Chondrocyte (in vitro differentiated cells): Measurements from ENCODE around the gene EDDM3A. TPM values are rescaled to one million over a fixed set of nuclear protein-coding genes. Genes with fewer than 3 reads are reported as not detected.
"Not testable (repeated sequence)": the region's sequence is repeated elsewhere in the genome, so short reads cannot be mapped to it uniquely, and the experiment has no call there.

Experiments
- DNase-seq: peaks from one replicate; pipeline ENCODE4 v3.0.0; 2021; ENCODE audit warnings: mixed read lengths, low spot score
- H3K27ac Mint-ChIP-seq: one replicate; pipeline ENCODE4 v1.8.0; 2021; ENCODE audit warnings: mild to moderate bottlenecking, moderate library complexity, mixed read lengths; ENCODE audit not compliant: unreplicated experiment
- H3K27me3 Mint-ChIP-seq: 2 replicates; pipeline ENCODE4 v1.8.0; 2021; ENCODE audit warnings: low read depth, mixed read lengths
- H3K36me3 Mint-ChIP-seq: 2 replicates; pipeline ENCODE4 v1.8.0; 2021; ENCODE audit warnings: low read depth, mixed read lengths
- H3K4me1 Mint-ChIP-seq: 2 replicates; pipeline ENCODE4 v1.8.0; 2021; ENCODE audit warnings: low read depth, mild to moderate bottlenecking, mixed read lengths
- H3K4me3 Mint-ChIP-seq: one replicate; pipeline ENCODE4 v1.8.0; 2021; ENCODE audit warnings: mild to moderate bottlenecking, moderate library complexity, mixed read lengths; ENCODE audit not compliant: unreplicated experiment
- H3K9me3 Mint-ChIP-seq: 2 replicates; pipeline ENCODE4 v1.8.0; 2021; ENCODE audit warnings: low read depth, mixed read lengths
- total RNA-seq: library from RNA; stranded (reverse); gene quantifications from 3 replicates; pipeline ENCODE4 v1.2.1, GENCODE V29; 2021
- TF ChIP-seq, protein P1 (sequence below): fragments of 200-600 bp; sonication (generic); IDR thresholded peaks from 2 replicates; pipeline ENCODE4 v1.5.0; 2021; ENCODE audit warnings: antibody characterized with exemption, mild to moderate bottlenecking, moderate library complexity

The EDDM3A gene
- total RNA-seq, 1 donor from 2014 or later: not detected

DNA sequence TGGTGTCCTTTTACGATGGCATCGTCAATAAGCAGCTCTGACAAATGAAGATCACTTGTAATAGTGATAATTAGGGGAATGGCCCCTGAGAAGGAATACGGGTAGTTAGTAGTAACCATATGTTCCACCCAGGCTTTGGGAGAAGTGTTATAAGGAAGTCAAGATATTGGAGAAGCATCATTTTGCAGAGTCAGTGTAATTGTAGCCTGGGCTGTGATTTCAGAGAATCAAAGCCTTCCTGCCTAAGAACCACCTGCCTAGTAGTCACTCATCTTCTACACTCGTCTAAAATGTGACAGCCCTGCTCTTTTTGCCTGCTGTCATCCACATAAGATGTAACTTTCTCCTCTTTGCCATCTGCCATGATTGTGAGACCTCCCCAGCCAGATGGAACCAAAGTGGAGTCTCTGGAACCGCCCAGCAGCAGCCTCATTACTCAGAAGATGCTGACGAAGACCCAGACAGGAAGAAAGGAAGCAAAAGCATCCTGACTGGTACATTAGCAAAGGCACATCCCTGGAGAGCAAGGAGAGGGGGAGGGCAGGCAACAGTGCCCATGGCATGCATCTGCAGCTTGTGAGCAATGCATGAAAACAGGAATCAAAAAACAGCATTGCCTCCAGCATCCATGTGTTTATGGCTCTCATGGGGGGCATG is 12.6 kb upstream of the EDDM3A start:
- peaks cover 4% of the 10 kb centered on the region for H3K27me3 Mint-ChIP-seq
- DNase-seq: no peak
- no peaks in the 10 kb centered on the region for H3K36me3 Mint-ChIP-seq
- no peak overlapping the region for H3K27ac Mint-ChIP-seq
- no peaks in the 10 kb centered on the region for H3K9me3 Mint-ChIP-seq
- H3K4me3 Mint-ChIP-seq: no peak overlapping the region
- TF ChIP-seq, protein P1, sequence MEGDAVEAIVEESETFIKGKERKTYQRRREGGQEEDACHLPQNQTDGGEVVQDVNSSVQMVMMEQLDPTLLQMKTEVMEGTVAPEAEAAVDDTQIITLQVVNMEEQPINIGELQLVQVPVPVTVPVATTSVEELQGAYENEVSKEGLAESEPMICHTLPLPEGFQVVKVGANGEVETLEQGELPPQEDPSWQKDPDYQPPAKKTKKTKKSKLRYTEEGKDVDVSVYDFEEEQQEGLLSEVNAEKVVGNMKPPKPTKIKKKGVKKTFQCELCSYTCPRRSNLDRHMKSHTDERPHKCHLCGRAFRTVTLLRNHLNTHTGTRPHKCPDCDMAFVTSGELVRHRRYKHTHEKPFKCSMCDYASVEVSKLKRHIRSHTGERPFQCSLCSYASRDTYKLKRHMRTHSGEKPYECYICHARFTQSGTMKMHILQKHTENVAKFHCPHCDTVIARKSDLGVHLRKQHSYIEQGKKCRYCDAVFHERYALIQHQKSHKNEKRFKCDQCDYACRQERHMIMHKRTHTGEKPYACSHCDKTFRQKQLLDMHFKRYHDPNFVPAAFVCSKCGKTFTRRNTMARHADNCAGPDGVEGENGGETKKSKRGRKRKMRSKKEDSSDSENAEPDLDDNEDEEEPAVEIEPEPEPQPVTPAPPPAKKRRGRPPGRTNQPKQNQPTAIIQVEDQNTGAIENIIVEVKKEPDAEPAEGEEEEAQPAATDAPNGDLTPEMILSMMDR: no peak
- no peaks in the 10 kb centered on the region for H3K4me1 Mint-ChIP-seq

DNA sequence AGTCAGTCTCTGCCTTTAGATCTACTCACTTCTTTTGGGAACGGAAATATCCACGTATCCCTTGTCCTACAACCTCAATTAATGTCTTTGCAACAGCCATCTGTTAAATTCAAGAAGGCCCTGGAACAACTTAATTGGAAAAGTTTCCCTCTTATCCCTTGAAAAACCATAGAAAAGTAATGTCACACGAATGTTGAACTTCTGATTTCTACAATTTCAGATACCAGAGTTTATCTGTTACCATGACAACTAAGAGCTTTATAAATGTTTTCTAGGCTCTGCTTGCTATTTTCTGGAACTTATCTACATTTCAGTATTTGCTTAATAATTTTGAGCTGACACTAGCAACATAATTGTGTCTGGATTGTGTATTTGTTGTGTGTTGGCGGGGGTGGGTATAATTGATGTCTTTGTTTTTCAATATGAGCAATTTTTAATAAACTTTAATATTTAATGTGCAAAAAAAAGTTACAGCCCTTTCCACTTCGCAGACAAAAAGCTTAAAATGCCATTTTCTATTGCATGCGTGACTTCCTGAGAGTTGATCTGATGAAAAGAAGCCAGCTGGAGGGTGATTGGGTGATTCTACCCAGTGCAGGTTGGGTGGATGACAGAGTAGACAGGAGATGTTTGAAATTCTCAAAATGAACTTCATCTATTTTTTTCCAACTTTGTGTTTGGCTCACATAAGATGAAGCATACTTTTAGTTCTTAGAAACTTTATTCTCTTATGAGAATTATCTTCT is 11.8 kb upstream of the EDDM3A start:
- Mint-ChIP-seq H3K9me3 (no peaks in the 10 kb centered on the region), H3K4me3 (no peak overlapping the region), H3K27me3 (peaks cover 4% of the 10 kb centered on the region), H3K27ac (no peak overlapping the region), H3K4me1 (no peaks in the 10 kb centered on the region), H3K36me3 (no peaks in the 10 kb centered on the region)
- TF ChIP-seq, protein P1: no peak
- no peak for DNase-seq

DNA sequence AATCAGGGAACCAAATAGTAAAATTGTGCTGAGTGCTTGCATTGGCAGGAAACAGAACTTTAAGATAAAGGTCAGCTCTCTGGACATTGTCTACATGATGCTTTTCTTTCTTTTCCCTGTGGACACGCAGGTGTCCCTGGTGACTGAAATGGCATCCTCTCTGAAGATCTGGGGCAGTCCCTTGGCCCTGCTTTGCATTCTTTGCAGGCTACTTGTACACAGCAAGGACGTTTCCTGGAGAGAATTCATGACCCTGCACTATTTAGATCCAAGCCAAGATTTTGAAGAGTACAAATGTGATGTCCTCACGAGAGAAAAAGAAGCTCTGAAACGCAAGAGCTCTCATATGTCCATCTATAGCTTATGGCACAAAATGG is 11.3 kb upstream of the EDDM3A start:
- Mint-ChIP-seq H3K4me1 (no peaks in the 10 kb centered on the region), H3K36me3 (no peaks in the 10 kb centered on the region), H3K27ac (no peak overlapping the region), H3K27me3 (peaks cover 3% of the 10 kb centered on the region), H3K9me3 (no peaks in the 10 kb centered on the region), H3K4me3 (no peak overlapping the region)
- TF ChIP-seq, protein P1: no peak
- DNase-seq: no peak

DNA sequence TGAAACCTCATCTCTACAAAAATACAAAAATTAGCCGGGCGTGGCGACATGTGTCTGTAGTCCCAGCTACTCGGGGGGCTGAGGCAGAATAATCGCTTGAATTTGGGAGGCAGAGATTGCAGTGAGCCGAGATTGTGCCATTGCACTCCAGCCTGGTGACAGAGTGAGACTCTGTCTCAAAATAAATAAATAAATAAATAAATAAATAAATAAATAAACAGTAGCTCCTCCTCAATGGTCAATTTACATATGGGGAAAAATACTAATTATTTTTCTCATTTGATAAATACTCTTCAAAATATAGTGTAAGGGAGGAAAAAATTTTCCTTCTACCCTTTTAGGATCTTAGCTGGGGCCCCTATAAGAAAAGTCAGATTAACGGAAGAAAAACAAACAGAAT is 7.4 kb upstream of the EDDM3A start:
- H3K27ac Mint-ChIP-seq, H3K36me3 Mint-ChIP-seq, H3K27me3 Mint-ChIP-seq, DNase-seq, H3K4me3 Mint-ChIP-seq, H3K4me1 Mint-ChIP-seq, H3K9me3 Mint-ChIP-seq: not testable (repeated sequence)

DNA sequence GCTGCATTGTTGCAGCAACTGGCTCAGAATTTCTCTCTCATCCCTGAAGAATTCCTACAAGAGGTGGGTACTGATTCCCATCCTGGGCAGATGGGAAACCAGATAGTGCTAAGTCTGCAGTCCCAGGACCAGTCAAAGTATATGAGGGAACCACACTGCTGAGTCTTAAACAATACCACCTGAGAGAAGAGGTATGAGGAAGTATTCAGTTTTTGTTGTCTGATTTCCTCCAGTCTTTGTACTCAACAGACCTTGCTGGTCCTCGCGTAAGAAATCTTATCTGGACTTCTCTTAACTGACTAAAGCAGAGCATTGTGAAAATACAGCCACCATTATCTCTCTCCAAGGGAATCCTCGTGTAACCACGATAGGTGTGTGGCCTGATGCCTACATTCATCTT is 3.6 kb upstream of the EDDM3A start:
- H3K4me3 Mint-ChIP-seq: no peak overlapping the region
- H3K27me3 Mint-ChIP-seq: peaks cover 4% of the 10 kb centered on the region
- no peak for DNase-seq
- no peaks in the 10 kb centered on the region for H3K9me3 Mint-ChIP-seq
- H3K27ac Mint-ChIP-seq: no peak overlapping the region
- H3K36me3 Mint-ChIP-seq: no peaks in the 10 kb centered on the region
- no peaks in the 10 kb centered on the region for H3K4me1 Mint-ChIP-seq
- TF ChIP-seq, protein P1: no peak

DNA sequence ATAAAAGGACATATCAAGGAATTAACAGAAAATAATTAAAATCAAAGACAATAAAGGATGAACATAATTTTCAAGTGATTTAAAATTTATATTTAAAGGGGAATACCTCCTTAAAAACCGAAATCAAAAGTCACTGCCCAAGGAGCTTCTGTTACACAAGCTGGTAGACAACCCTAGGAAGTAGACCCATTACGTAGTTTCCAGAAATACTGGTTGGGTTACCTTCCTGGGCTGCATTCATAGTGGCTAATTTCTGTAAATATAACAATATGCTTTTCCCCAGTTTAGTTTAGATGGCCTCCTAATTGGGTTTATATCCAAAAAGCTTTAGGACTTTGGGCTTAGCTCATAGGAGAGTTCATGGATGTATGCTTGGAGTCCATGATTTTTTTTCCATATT is 2.1 kb upstream of the EDDM3A start:
- no peak for DNase-seq
- Mint-ChIP-seq H3K9me3 (no peaks in the 10 kb centered on the region), H3K27me3 (peaks cover 4% of the 10 kb centered on the region), H3K4me3 (no peak overlapping the region), H3K27ac (no peak overlapping the region), H3K36me3 (no peaks in the 10 kb centered on the region), H3K4me1 (no peaks in the 10 kb centered on the region)
- TF ChIP-seq, protein P1: no peak
